Left kidney (tissue), 2 donors: ENCODE data around the gene EIF2D. TPM values are rescaled to one million over a fixed set of nuclear protein-coding genes. Genes with fewer than 3 reads are reported as not detected.
A peak's percentile ranks its signal among the peaks of the same experiment; 100 is the strongest.
"Not testable (repeated sequence)": the region's sequence is repeated elsewhere in the genome, so short reads cannot be mapped to it uniquely, and the experiment has no call there.

Experiments used
- DNase-seq: peaks from one replicate; pipeline ENCODE4 v3.0.0-alpha.2; 2013
- polyA plus RNA-seq: library from polyadenylated mRNA; unstranded; fragments of 120-200 nt; gene quantifications from one replicate; pipeline ENCODE4 v1.2.1, GENCODE V29; 2013; ENCODE audit not compliant: insufficient read length

EIF2D gene
- polyA plus RNA-seq, 1 donor = 88.1 TPM

- no peak for DNase-seq
Measured at GRCh38 chr1:206637605-206638004, 25.3 kb upstream of the EIF2D start.

DNA sequence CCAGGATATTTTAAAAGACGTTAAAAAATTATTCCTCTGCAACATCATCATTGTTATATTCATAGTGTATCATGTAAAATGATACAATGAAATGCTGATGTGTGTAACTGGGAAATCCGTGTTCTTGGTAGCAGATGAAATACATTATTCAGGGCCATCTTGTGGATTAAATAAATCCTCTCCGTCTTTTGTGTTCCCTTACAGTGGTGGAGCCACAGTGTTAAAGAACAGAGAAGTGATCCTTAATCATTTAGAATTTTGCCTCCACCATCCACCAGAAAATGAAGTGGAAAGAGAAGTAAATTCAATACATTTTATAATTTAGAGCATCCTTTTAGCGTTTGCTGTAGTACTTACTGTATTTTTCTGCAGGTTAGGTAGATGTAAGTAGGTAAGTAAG, 24.4 kb upstream of the EIF2D start:
- DNase-seq = no peak

DNA sequence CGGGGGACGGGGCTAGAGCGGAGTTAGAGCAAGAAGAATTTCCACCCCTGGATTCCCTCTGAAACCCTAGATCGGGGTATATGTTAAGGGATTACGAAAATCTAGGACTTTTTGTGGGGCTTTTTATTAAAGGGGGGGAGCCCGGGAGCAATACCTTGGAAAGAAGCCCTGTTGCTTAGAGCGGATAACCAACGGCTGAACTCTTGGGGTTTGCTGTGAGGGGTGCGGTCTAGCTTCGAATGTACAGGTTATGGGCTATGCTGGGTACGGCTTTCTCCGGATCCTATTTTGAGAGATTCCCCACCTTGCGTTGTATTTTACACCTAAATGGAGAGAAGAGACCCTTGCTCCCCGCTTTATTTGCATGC, 23.7 kb upstream of the EIF2D start:
- DNase-seq = no peak

- peak; percentile 87 for DNase-seq
Measured at GRCh38 chr1:206635080-206635977, 23.1 kb upstream of the EIF2D start, which contains the start of gene DYRK3. TSS of gene DYRK3 (plus strand) at chr1:206635536. CDS start at chr1:206635704, 168 bp downstream.

DNA sequence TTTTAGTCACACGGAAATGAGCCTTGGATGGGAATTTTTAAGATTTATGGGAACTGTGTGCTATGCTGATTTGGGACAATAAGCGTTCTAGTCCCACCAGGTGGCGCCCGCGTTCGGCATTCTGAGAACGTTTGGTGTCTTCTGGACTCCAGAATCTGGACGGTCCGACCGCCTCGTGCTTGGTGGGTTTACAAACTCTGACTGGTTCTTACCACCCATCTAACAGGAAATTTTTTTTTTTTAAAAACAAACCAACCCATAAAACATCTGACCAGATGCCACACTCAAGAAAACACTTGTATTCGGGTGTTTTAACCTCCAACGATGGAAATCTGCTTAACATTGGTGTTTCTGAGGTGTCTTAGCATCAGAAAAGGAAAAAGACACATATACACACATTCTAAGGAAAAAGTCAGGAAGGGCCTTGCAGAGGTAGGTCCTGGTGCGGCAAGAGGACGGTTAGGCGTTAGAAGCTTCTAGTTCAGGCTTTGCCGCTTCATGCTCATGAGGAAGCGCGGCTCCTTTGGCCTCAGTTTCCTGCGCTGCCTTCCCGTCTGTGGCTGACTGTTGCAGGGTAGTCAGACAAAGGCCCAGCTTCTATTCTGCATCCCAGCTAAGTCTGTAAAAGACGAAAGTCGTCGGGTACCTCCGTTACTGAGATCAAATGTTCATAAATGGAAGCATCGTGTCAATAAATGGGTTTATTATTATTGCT, 22.3 kb upstream of the EIF2D start:
- DNase-seq = peak; percentile 93

DNA sequence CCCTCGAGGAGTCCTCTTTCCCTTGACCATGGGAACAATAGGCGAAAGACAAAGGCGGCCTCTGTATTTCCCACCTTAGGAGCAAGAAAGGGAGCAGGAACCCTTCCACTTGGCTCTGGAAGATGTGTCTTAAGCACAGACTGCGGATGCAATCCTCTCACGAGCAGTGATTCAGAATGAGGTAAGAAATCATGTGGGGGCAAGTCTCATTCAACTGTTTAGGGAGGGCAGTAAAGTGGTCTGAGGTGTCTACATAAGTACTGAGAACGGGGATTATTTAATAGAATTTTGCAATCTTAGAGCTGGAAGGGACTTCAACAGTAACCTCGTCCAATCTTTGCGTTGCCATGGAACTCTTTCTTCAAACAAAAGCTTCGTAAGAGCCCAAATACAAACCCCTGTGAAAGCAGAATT, 21.4 kb upstream of the EIF2D start:
- no peak for DNase-seq

GRCh38 chr1:206631085-206631509, 18.8 kb upstream of the EIF2D start:
- peak; percentile 82 for DNase-seq

DNA sequence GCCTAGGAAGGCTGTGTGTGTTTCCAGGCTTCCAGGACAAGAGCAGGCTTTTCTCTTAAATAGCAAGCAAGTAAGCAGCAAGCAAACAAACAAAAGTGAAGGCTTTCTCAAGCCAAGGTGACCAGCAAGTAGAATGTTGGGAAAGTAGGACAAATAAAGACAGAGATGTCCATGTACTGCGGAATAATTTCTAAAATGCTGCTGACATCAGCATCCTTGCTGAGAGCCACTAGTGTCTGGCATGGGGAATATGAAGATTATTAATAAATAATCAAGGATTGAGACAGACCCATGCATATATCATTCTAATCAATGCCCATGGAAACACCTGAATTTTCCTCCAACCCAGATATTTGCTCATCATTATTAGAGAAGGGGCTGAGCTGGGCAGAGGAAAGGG, 16.7 kb upstream of the EIF2D start:
- no peak for DNase-seq

- DNase-seq = not testable (repeated sequence)
Measured at GRCh38 chr1:206626396-206626795, 14.1 kb upstream of the EIF2D start.

- no peak for DNase-seq
Measured at GRCh38 chr1:206609229-206609991, 2.9 kb downstream of the EIF2D start.

DNA sequence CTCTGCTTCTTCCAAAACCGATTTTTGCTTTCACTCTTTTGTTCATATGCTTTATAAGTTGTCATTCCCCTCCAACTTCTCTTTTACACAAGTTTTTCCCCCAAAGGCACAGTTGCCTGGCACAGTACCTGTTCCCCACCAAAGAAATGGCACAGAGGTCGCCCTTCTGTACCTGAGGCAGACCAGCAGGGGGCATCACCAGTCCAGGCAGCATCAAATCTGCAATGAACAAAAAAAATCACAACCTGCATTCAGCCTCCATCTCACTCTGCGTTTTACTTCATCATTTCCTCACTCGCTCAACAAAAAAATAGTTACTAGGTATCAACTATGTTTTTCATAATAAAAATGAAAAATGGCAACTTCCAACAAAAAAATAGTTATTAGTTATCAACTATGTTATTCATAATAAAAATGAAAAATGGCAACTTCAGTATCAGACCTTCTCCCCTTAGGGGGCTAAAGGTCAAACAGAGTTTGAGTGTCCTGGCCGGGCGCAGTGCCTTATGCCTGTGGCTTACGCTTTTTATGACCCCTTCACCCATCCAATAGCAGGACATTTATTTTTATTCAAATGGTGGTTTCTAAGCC, 4.1 kb downstream of the EIF2D start:
- no peak for DNase-seq

GRCh38 chr1:206606867-206607266, 5.4 kb downstream of the EIF2D start:
- no peak for DNase-seq

DNA sequence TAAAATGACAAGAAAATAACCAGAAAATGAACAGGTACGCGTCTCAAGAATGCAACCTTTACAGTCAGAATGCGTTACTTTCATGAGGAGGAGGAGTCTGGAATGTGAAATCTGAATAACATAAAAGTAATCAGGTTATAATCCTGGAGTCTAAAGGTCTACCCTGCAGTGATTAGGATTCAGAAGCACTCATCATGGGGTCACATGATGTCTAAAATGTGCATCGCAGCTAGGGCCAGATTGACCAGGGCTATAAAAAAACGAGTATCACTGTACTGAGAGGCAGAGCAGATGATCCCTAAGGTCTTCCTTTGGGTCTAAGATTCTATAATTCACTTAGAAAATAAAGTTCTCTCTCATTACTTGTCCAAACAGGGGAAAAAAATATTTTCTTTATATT, 7.4 kb downstream of the EIF2D start:
- no peak for DNase-seq

DNA sequence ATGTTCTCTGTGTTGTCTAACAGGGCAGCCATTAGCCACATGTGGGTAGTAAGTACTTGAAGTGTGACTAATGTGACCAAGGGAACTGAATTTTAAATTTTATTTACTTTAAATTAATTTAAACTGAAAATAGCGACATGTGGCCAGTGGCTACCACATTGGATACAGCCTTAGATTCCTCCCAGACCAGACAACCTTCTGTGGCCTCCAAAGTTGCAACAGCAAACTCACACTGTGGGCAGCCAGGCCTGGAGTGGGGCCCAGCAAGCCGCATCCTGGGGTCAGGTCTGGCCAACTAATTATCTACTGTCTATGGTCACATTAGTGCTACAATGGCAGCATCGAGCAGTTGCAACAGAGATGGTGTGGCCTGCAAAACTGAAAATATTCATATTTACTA, 11.7 kb downstream of the EIF2D start:
- no peak for DNase-seq

GRCh38 chr1:206596319-206596666, 16.0 kb downstream of the EIF2D start:
- no peak for DNase-seq

- no peak for DNase-seq
Measured at GRCh38 chr1:206595581-206596318, 16.5 kb downstream of the EIF2D start.

DNA sequence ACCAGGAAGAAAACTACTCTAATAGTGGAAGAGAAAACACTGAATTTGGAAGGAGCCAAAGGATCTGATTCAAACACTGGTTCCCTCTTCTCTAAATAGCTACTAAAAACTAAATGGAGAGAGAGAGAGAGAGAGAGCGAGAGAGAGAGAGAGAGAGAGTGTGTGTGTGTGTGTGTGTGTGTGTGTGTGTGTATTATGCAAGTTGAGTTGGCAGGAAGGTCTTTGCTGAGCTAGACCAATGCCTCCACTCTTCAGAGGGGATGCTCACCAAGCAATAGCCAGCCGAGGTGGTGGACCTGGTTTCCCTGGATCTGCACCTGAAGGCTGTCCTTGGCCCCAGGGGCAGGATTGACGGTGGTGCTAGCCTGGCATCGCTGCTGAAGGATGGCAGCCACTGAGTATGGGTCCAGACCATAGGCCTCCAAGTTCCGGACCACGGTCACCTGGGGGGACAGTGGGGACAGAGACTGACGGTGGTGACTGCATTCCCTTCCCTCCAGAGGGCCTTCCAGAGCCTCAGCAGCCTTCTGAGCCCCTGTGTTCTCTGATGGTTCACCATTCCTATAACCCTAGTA, 18.8 kb downstream of the EIF2D start:
- DNase-seq = no peak

DNA sequence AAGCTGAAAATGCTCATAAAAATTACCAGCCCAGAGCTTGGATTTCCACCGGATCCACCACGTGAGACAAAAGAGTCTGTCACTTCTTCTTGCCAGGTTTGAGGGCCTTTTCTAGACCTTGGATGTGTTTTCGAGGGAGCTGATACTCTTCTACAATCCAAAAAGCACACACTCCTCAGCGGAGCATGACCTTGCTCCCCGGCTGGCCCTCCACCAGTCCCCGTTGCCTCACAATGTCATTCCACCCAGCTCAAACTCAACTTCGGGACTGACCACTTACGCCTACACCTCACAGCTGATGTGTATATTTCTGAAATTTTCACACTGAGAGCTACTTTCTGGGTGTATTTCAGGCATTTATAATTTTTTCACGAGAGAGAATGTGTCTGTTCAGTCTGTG, 20.6 kb downstream of the EIF2D start:
- no peak for DNase-seq

DNA sequence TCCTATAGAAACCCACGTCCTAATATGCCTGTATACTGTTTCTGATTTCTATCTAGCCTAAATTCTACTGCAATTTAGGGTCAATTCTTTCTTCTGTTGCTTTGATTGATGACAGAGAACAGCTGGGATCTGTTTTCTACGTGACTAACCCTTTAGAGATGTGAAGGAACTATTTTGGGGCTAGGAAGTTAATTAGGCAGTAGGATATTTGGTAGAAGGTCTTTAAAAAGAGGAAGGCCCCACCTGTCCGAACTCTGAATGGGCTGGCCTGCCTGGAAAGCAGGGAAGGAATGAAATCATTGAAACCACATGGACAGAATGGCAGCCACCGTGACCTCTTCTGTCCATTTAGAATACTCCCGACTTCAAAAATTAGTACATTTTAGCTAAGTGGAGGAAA, 21.0 kb downstream of the EIF2D start:
- DNase-seq = no peak

- no peak for DNase-seq
Measured at GRCh38 chr1:206590025-206590758, 22.1 kb downstream of the EIF2D start.
